ENCODE results near the gene ELN. TPM values are rescaled to one million over a fixed set of nuclear protein-coding genes. Genes with fewer than 3 reads are reported as not detected.

The ELN gene
- total RNA-seq, 1 experiment from 2014 or later: 0.37 TPM

GRCh38 chr7:73980206-73980605 lies 47.8 kb upstream of the ELN start:
- Mint-ChIP-seq H3K4me1 (no peaks in the 10 kb centered on the region), H3K9me3 (peaks cover 0 to 2% of the 10 kb centered on the region in 2 experiments; a peak in 3 of 5 replicates), H3K27ac (no peak overlapping the region), H3K36me3 (ENCODE audit: insufficient read depth in 1 of 3, low read depth in 3 of 3) (no peaks in the 10 kb centered on the region; a peak in 1 of 7 replicates), H3K4me3 (no peak overlapping the region; a peak in 1 of 5 replicates), H3K27me3 (ENCODE audit: low read depth) (peaks cover 5% of the 10 kb centered on the region)
- Histone ChIP-seq H3K4me2 (ENCODE audit: insufficient read depth, insufficient read length, low read length) (no peak overlapping the region), H3K79me1 (ENCODE audit: insufficient read depth, low read depth, low read length, poor library complexity, severe bottlenecking) (no peaks in the 10 kb centered on the region), H3K56ac (ENCODE audit: insufficient read length, low read depth, low read length) (no peak overlapping the region), H3K23me2 (ENCODE audit: insufficient read length, low read depth, low read length, poor library complexity, severe bottlenecking) (no peaks in the 10 kb centered on the region), H2BK5ac (ENCODE audit: insufficient read length, low read length) (no peak overlapping the region), H3T11ph (ENCODE audit: low read length) (no peak overlapping the region), H2BK120ac (ENCODE audit: low read depth, low read length, poor library complexity, severe bottlenecking) (no peak overlapping the region), H3K27ac (ENCODE audit: insufficient read length, low read depth, low read length) (no peak overlapping the region), H2AFZ (ENCODE audit: low read length) (no peak overlapping the region), H3K27me3 (ENCODE audit: insufficient read depth, low read length) (no peaks in the 10 kb centered on the region), H3K79me2 (ENCODE audit: insufficient read depth, low read length) (no peaks in the 10 kb centered on the region), H4K20me1 (ENCODE audit: control insufficient read depth, insufficient read depth, insufficient read length) (no peaks in the 10 kb centered on the region), H3K9ac (ENCODE audit: extremely low read depth, insufficient read length, low read length) (no peak overlapping the region), H3K4me1 (ENCODE audit: insufficient read depth, low read length) (no peaks in the 10 kb centered on the region), H2BK20ac (ENCODE audit: low read depth, low read length, poor library complexity, severe bottlenecking) (no peak overlapping the region), H4K8ac (replicated peaks; ENCODE audit: insufficient read length, low read depth, low read length) (no peak overlapping the region), H2AK5ac (ENCODE audit: insufficient read length, low read length) (no peak overlapping the region), H4K5ac (ENCODE audit: insufficient read length, low read depth, low read length) (no peak overlapping the region), H2BK12ac (ENCODE audit: insufficient read length, low read depth, low read length) (no peak overlapping the region), H3K9me3 (ENCODE audit: control insufficient read depth, low read depth, low read length) (no peaks in the 10 kb centered on the region), H3K4ac (ENCODE audit: low read depth, low read length) (no peak overlapping the region), H2BK15ac (ENCODE audit: low read depth, low read length) (no peak overlapping the region), H3K18ac (ENCODE audit: insufficient read length, low read depth, low read length) (no peak overlapping the region), H4K91ac (ENCODE audit: insufficient read length, low read depth, low read length) (no peak overlapping the region), H3K14ac (ENCODE audit: insufficient read depth, low read length) (no peak overlapping the region), H3K23ac (ENCODE audit: insufficient read length, low read depth, low read length) (no peak overlapping the region)
- no peak for DNase-seq
- TF ChIP-seq CTCF (conservative IDR thresholded peaks at IDR 0.05): no peak
- no CpG with 5 or more reads among the region's 6 CpGs for WGBS (ENCODE audit: extremely low coverage, insufficient read length, low lambda C conversion rate)
